ENCODE results near the gene PRKCE. TPM values are rescaled to one million over a fixed set of nuclear protein-coding genes. Genes with fewer than 3 reads are reported as not detected.

The PRKCE gene
- total and polyA plus RNA-seq, 4 donors: 2.5 to 38.6 (median 5.8) TPM

DNA sequence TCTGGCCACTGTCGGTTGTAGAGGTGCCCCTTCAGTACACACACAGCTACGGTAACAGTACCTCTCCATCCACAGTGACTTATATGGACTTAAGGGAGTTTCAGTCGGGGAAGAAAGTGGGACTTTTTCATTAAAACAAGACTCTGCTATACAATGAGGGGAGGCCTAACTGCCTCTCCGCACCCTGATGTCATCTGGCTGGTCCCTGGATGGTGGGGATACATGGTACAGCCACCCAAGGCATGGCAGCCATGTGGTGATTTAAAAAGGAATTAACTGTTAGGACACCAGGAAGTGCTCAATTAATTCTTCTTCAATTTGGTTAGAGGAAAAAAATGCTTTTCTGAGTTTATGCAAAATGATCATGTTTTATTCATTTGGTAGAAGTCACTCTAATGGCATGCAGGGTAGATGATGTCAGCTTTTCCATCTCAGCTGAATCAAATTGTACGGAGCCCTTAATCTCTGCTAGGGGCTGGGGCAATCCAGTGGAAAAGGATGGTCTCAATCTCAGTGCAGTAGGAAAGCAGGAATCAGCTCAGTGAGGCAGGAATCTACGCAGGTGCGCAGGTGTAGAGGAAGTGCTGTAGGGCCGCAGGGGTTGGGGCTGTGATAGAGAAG is 243.9 kb downstream of the PRKCE start:
- H3K4me1 ChIP-seq (ENCODE audit: control insufficient read depth in 4 of 4, insufficient read depth in 4 of 4, low read length in 3 of 4): peaks cover 0 to 10% (median 3%) of the 10 kb centered on the region in 4 donors
- 98% methylated on average over 8 of the region's 8 CpGs for WGBS
- H3K9me3 ChIP-seq (ENCODE audit: control insufficient read depth in 4 of 4, low read length in 3 of 4): no peaks in the 10 kb centered on the region

DNA sequence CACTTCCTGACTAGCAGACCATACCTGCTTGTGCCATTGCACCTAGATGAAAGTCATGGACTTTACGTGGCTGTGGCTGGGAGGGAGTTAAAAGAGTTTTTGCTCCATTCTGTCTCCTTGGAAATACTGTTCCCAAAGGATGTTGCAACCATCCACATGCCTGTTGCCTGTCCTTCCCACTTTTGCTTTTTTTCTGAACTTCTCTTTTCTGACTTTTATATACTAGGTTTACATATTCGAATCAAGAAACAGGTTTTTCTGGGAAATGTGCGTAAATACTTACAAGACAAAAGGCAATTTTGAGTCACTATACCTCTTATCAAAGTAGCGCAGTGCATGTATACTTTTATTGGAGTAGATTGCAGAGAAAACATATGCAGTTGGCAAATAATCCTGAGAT is 244.8 kb downstream of the PRKCE start:
- H3K27ac ChIP-seq (ENCODE audit: low read depth in 1 of 2, low read length in 2 of 2): no peak overlapping the region

More for the DNA sequence above, 243.9 kb downstream of the PRKCE start:
- Histone ChIP-seq H3K27me3 (ENCODE audit: control insufficient read depth in 4 of 4, insufficient read depth in 4 of 4, low read length in 3 of 4) (no peaks in the 10 kb centered on the region), H3K27ac (ENCODE audit: low read depth in 1 of 2, low read length in 2 of 2) (no peak overlapping the region), H3K36me3 (ENCODE audit: control insufficient read depth in 4 of 4, insufficient read depth in 3 of 4, low read depth in 1 of 4, low read length in 3 of 4) (no peaks in the 10 kb centered on the region), H3K9ac (ENCODE audit: low read depth in 1 of 2, low read length in 2 of 2) (no peak overlapping the region), H3K4me3 (ENCODE audit: low read depth in 1 of 3, low read length in 3 of 3) (no peak overlapping the region)
- no peak for TF ChIP-seq HNF4G (IDR thresholded peaks at IDR 0.05)
- TF ChIP-seq RAD21 (IDR thresholded peaks at IDR 0.05): no peak
- no peak for TF ChIP-seq NR2F2 (IDR thresholded peaks at IDR 0.05)
- TF ChIP-seq FOXA2 (IDR thresholded peaks at IDR 0.05): no peak
- no peak for TF ChIP-seq SP1 (IDR thresholded peaks at IDR 0.05)
- TF ChIP-seq EGR1 (IDR thresholded peaks at IDR 0.05; ENCODE audit: low read depth in 2 of 2): no peak
- TF ChIP-seq, protein P1, sequence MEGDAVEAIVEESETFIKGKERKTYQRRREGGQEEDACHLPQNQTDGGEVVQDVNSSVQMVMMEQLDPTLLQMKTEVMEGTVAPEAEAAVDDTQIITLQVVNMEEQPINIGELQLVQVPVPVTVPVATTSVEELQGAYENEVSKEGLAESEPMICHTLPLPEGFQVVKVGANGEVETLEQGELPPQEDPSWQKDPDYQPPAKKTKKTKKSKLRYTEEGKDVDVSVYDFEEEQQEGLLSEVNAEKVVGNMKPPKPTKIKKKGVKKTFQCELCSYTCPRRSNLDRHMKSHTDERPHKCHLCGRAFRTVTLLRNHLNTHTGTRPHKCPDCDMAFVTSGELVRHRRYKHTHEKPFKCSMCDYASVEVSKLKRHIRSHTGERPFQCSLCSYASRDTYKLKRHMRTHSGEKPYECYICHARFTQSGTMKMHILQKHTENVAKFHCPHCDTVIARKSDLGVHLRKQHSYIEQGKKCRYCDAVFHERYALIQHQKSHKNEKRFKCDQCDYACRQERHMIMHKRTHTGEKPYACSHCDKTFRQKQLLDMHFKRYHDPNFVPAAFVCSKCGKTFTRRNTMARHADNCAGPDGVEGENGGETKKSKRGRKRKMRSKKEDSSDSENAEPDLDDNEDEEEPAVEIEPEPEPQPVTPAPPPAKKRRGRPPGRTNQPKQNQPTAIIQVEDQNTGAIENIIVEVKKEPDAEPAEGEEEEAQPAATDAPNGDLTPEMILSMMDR (IDR thresholded peaks at IDR 0.05; ENCODE audit: low read depth, low read length, missing input control): no peak
- TF ChIP-seq, protein P2, sequence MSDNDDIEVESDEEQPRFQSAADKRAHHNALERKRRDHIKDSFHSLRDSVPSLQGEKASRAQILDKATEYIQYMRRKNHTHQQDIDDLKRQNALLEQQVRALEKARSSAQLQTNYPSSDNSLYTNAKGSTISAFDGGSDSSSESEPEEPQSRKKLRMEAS (IDR thresholded peaks at IDR 0.05): no peak
- no peak for TF ChIP-seq GABPA (IDR thresholded peaks at IDR 0.05 in 1 of 2, conservative IDR thresholded peaks at IDR 0.05 in 1 of 2)
- TF ChIP-seq, protein P3, sequence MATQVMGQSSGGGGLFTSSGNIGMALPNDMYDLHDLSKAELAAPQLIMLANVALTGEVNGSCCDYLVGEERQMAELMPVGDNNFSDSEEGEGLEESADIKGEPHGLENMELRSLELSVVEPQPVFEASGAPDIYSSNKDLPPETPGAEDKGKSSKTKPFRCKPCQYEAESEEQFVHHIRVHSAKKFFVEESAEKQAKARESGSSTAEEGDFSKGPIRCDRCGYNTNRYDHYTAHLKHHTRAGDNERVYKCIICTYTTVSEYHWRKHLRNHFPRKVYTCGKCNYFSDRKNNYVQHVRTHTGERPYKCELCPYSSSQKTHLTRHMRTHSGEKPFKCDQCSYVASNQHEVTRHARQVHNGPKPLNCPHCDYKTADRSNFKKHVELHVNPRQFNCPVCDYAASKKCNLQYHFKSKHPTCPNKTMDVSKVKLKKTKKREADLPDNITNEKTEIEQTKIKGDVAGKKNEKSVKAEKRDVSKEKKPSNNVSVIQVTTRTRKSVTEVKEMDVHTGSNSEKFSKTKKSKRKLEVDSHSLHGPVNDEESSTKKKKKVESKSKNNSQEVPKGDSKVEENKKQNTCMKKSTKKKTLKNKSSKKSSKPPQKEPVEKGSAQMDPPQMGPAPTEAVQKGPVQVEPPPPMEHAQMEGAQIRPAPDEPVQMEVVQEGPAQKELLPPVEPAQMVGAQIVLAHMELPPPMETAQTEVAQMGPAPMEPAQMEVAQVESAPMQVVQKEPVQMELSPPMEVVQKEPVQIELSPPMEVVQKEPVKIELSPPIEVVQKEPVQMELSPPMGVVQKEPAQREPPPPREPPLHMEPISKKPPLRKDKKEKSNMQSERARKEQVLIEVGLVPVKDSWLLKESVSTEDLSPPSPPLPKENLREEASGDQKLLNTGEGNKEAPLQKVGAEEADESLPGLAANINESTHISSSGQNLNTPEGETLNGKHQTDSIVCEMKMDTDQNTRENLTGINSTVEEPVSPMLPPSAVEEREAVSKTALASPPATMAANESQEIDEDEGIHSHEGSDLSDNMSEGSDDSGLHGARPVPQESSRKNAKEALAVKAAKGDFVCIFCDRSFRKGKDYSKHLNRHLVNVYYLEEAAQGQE (IDR thresholded peaks at IDR 0.05): no peak
- DNase-seq (ENCODE audit: low spot score): no peak

More for the DNA sequence above, 244.8 kb downstream of the PRKCE start:
- H3K36me3 ChIP-seq (ENCODE audit: control insufficient read depth in 4 of 4, insufficient read depth in 3 of 4, low read depth in 1 of 4, low read length in 3 of 4): no peaks in the 10 kb centered on the region
- no peak for TF ChIP-seq RAD21 (IDR thresholded peaks at IDR 0.05)
- TF ChIP-seq, protein P3 (IDR thresholded peaks at IDR 0.05): no peak
- DNase-seq (ENCODE audit: low spot score): no peak
- 85% methylated on average over 4 of the region's 4 CpGs for WGBS
- H3K9ac ChIP-seq (ENCODE audit: low read depth in 1 of 2, low read length in 2 of 2): no peak overlapping the region
- H3K4me3 ChIP-seq (ENCODE audit: low read depth in 1 of 3, low read length in 3 of 3): no peak overlapping the region
- H3K27me3 ChIP-seq (ENCODE audit: control insufficient read depth in 4 of 4, insufficient read depth in 4 of 4, low read length in 3 of 4): no peaks in the 10 kb centered on the region
- H3K4me1 ChIP-seq (ENCODE audit: control insufficient read depth in 4 of 4, insufficient read depth in 4 of 4, low read length in 3 of 4): peaks cover 0 to 2% (median 0%) of the 10 kb centered on the region in 4 donors
- H3K9me3 ChIP-seq (ENCODE audit: control insufficient read depth in 4 of 4, low read length in 3 of 4): no peaks in the 10 kb centered on the region

All from liver (tissue), 9 donors.